Measurements from ENCODE around the gene MGRN1.

Gene MGRN1

GRCh38 chr16:4625560-4626159, 1.0 kb downstream of the MGRN1 start:
- no peak for DNase-seq

DNA sequence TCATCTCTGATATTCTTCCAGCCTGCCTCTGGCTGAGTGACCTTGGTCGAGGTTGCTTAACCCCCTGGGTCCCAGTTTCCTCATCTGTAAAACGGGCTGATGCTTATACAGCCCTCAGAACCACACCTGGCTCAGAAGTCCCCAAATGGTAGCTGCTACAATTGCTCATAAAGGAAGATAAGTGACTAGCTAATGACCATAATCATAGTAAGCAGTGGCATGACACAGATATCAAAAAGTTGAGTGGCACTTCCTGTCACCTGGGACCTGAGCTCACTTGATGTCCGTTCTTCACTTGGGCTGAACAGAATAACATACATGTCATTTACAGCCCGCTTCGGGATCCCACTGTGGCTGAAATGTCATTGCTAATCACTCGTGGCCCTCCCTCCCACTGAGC, 1.8 kb downstream of the MGRN1 start:
- DNase-seq, result no peak

DNA sequence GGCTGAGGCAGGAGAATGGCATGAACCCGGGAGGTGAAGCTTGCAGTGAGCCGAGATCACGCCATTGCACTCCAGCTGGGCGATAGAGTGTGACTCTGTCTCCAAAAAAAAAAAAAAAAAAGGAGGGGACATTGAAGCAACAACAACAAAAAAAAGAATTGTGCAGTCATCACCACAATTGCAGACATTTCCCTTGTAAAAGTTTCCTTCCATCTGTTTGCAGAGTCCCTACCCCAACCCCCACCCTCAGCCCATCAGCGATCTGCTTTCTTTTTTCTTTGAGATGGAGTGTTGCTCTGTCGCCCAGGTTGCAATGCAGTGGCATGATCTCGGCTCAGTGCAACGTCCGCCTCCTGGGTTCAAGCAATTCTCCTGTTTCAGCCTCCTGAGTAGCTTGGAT, 3.7 kb downstream of the MGRN1 start:
- DNase-seq, result no peak

GRCh38 chr16:4631444-4631843, 6.8 kb downstream of the MGRN1 start:
- no peak for DNase-seq

GRCh38 chr16:4633910-4634635, 9.4 kb downstream of the MGRN1 start:
- DNase-seq, result no peak

DNA sequence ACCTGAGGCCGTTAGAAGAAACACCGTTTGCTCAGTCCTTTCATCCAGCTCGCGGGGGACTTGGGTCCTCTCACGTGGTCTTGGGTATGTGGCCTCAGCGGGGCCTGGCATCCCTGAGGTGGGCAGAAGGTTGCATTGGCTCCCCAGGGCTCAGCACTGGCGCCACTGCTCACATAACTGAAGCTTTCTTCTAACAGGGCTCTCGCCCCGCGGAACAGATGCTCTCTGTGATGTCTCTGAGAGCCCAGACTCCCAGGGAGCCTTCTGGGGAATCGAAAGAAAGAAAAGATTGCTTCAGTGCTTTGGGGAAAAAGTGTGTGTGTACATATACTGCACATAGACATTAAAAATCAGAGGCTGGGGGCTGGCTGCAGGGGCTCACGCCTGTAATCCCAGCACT, 10.1 kb downstream of the MGRN1 start:
- DNase-seq, result no peak

DNA sequence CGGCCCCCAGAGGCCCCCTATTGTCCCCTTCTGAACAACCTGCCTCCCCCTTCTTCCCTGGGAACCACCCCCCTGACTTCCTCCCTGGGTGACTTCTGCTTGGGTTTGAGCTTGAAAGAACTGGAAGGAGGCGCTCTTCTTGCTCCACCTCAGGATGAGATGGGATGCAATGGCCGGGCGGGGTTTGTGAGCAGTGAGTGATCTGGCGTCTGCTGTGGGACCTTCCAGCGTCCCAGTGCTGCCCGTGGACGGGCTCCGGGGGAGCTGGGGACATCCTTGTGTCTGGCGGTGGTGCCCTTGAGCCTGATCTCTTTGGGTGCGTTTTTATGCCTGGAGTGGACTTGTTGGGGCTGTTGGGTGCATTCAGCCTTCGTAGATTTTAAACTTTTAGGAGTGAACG, 11.6 kb downstream of the MGRN1 start:
- no peak for DNase-seq

GRCh38 chr16:4637501-4638166, 13.0 kb downstream of the MGRN1 start:
- DNase-seq, result no peak

DNA sequence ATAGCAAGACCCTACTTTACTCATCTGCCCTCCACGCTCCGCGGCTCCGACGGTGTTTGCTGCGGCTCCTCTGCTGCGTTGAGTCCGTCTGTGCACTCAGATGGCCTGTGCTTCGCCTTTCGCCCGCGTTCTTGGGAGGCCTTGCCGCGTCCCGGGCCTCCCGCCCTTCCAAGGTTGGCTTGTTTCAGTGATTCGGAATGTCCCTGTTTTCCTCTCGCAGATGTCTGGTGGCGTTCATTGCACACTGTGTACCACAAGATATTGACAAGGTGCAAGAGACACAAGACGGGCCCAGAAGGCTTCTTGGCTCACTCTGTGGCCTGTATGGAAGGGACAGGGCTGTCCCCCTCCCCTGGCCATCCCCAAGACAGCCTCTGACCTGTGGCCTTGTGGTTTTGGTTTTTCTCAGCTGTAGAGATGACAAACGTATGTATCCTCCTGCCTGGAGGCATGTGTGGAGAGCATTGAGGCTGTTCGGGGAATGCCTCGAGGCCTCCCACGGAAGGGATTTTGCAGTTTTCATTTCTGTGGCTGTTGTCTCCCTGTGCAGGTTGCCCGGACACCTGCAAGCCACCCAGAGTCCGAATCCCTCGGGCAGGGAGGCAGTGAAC, 15.4 kb downstream of the MGRN1 start:
- DNase-seq, result no peak

- DNase-seq, result no peak
These were observed 16.1 kb downstream of the MGRN1 start for GRCh38 chr16:4640572-4641305.

GRCh38 chr16:4641306-4641687, 16.7 kb downstream of the MGRN1 start:
- no peak for DNase-seq

DNA sequence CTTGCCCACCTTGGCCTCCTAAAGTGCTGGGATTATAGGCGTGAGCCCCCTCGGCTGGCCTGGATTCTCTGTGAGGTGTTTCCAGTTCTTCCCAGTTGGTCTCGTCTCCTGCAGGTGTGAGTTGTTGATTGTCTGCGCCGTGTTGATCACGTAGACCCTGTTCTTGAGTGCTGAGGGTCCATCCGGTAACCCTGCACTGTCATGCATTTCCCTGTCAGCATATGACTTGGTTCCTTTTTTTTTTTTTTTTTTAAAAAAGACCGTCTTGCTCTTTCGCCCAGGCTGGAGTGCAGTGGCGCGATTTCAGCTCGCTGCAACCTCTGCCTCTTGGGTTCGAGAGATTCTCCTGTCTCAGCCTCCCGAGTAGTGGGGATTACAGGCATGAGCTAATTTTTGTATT, 17.3 kb downstream of the MGRN1 start:
- no peak for DNase-seq

DNA sequence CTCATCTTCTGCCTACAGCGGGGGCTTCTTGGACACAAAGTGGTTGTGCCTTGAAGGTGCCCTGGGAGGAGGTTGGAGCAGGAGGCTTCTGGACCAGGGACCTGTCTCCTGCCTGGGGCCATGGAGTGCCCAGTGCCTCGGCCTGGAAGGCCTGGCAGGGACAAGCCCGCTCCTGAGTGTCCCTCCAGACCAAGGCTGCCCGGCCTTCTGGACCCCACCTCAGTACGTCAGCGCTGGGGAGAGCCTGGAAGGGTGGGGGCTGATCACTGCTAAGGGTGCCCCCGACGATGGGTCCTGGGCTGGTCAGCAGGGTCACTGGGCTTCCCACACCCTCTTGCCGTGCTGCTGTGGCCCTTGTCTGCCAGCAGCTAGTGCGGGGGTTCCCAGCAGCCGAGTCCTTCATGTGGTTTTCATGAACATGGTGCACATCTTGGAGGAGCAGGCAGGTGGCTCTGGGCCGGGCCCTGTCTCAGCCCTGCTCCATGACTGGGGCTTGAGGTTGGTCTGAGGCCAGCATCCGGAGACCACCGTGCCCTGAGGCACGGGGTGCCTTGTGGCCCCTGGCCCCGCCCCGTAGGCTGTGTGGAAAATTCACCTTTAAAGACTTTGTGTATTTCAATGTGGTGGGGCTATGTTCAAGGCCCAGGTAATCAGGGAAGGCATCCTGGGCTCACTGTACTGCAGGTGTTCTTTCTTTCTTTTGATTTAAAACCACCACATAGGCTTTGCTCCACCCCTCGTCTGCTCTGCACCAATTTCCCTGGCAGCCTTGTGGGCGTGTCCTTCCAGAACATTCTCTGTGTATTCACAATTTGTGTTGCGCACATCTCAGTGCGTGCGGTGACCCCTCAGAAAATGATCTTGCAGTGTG, 22.4 kb downstream of the MGRN1 start:
- DNase-seq, result no peak

DNA sequence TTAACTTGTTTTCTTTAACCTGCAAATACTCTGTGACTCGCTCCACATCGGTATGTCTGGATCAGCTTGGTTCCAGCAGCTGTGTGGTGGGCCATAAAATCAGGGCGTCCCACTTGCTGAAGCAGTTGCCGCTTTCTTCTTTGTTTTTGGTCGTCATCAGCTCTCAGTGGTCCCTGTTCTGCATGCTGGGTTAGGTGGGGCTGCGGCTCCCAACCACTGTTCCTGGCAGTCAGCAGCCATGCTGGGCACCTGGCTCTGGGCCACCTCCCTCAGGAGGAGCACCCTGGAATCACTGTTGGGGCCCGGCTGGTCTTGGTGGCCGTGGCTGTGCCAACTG, 23.0 kb downstream of the MGRN1 start:
- no peak for DNase-seq

- no peak for DNase-seq
These were observed 24.3 kb downstream of the MGRN1 start for GRCh38 chr16:4648917-4649316.

DNA sequence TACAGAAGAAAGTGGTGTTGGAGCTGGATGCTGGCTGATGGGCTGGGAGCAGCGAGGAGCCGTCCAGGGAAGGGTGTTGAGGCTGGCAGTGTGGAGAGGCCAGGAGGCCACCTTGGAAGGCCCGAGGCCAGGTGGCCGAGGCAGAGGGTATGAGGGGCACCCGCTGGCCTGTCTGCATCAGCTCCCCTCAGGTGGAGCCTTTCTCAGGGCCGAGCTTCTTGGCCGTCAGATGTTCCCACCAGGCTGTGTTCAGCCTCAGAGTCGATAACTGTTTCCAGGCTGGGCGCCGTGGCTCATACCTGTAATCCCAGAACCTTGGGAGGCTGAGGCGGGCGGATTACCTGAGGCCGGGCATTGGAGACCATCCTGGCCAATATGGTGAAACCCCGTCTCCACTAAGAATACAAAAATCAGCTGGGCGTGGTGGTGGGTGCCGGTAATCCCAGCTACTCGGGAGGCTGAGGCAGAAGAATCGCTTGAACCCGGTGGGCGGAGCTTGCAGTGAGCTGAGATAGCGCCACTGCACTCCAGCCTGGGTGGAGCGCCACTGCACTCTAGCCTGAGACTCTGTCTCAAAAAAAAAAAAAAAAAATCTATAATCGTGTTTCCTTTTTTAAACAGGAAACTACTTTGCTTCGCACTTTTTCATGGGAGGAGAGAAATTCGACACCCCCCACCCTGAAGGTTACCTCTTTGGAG, 25.3 kb downstream of the MGRN1 start:
- no peak for DNase-seq

- DNase-seq, result peak; percentile 38
These were observed 25.9 kb downstream of the MGRN1 start for GRCh38 chr16:4650443-4651074.

DNA sequence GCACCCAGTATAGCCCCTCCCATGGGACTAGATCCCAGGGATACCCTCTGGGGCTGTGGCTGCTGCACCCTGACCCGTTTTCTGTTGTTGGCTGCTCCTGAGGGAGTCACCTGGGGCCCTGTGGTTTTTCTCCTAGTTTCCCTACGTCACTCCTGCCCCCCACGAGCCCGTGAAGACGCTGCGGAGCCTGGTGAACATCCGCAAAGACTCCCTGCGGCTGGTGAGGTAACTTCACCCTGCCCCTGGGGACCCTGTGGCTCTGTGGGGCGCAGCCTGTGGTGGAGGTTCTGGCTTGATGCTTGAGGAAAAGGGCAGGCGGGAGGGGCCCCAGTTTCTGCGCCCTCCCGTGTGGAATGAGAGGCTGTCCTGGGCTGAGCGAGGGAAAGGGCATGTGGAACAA, 27.2 kb downstream of the MGRN1 start:
- no peak for DNase-seq

DNA sequence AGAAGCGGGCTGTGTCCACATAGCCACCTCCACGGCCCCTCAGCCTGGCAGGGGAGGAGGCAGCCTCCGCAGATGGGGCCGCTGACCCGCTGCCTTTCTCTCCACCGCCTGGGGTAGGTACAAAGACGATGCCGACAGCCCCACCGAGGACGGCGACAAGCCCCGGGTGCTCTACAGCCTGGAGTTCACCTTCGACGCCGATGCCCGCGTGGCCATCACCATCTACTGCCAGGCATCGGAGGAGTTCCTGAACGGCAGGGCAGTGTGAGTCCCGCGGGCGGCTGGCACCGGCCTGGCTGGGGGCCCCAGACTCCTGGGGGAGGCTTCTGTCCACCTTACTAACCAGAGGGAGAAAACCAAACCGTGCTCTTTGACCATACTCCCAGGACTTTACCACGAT, 27.9 kb downstream of the MGRN1 start:
- no peak for DNase-seq

GRCh38 chr16:4654011-4654963, 29.7 kb downstream of the MGRN1 start:
- no peak for DNase-seq
